HG03060 (cell line): ENCODE measurements around the gene UBE2L5.
"Not testable (repeated sequence)": the region's sequence is repeated elsewhere in the genome, so short reads cannot be mapped to it uniquely, and the experiment has no call there.

Experiments used
- ATAC-seq: cut with Tn5 transposase; IDR thresholded peaks from one replicate; pipeline ENCODE4 v1.9.1; 2021; ENCODE audit warnings: low read depth, moderate number of reproducible peaks; ENCODE audit not compliant: unreplicated experiment

UBE2L5 gene

DNA sequence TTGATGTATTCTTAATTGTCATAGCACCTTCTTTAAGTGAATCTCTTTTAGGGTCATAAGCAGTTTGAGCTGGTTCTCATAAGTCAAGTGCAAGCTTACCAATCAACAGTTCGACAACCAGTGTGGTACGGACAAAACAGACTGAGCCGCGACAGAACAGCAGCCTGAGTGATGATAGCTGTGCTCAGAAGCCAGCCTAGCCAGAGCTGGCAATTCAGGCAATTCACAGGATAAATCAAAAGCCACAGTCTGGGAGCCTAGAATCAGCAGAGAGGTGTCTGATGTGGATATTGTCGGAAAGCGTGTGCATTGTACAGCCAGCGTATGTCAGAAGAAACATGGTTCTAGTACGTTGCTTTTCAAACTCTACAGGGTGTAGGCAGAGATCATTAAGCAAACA lies 14.9 kb downstream of the UBE2L5 start:
- no peak for ATAC-seq

DNA sequence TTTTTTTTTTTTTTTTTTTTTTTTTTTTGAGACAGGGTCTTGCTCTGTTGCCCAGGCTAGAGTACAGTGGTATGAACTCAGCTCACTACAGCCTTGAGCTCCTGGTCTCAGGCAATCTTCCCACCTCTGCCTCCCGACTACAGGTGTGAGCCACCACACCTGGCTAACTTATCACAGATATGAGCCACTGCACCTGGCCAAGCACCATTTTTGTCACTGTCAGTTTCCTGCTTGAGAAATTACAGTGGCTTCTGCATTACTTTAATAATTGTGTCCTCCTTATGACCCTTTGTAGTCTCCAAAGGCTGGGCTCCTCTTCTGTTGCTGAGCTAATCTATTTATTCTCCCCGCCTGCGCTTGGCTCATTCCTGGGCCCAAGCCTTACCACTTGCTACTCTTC lies 16.0 kb downstream of the UBE2L5 start:
- ATAC-seq = no peak

DNA sequence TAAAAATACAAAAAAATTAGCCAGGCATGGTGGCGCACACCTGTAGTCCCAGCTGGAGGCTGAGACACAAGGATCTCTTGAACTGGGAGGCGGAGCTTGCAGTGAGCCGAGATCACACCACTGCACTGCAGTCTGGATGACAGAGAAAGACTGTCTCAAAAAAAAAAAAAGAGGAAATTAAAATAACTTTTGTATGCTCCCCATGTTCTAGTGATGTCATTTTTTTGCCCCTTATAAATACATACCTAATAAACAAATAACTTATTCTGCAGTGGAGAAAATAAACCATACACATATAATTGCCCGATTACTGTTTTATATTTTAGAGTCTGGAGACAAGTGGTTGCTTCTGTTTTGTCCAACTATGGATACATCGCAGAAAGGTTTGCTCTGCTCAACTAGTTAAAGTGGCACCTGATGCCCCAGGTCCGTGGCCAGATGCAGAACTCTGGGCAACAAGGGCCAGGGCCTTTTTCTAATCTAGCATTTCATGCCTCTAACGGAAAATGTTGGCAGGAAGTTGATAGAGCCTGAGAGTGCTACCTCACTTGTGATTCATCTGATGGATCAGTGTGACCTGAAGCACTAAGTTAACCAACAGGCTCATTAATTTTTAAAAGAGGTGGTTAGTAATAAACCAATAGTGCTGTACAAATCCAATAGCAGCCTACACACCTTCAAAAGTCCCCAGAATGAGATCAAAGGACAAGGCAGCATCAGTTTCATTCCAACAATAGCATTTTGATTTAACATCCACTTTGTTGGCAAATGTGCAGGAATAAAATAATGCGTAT lies 18.8 kb downstream of the UBE2L5 start:
- ATAC-seq = no peak

DNA sequence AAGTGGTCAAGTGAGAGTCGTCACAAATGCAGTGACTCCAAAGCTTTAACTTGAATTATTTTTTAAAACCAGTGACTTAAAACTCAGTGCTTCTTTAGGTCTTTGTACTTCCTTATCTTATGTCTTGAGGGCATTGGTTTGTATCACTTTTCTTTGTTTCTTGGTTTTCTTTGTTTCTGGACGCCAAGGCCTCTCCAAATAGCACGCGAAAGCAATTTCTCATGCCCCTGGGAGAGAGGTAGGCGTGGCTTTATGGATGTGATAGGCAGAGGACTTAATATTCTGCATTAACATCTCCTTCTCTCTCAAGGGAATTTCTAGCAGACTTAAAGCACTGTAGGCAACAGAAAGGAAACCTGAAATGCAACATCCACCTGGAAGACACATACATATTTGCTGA lies 20.6 kb downstream of the UBE2L5 start:
- ATAC-seq = no peak

DNA sequence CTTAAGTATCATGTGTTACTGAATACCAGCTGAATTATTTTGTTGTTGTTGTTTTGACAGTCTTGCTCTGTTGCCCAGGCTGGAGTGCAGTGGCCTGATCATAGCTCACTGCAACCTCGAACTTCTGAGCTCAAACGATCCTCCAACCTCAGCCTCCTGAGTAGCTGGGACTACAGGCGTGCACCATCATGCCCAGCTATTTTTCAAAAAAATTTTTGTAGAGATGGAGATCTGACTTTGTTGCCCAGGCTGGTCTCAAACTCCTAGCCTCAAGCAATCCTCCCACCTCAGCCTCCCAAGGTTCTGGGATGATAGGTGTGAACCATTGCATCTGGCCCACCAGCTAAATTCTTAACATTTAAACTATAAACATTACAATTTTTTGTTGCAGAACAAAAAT lies 21.2 kb downstream of the UBE2L5 start:
- ATAC-seq = not testable (repeated sequence)

DNA sequence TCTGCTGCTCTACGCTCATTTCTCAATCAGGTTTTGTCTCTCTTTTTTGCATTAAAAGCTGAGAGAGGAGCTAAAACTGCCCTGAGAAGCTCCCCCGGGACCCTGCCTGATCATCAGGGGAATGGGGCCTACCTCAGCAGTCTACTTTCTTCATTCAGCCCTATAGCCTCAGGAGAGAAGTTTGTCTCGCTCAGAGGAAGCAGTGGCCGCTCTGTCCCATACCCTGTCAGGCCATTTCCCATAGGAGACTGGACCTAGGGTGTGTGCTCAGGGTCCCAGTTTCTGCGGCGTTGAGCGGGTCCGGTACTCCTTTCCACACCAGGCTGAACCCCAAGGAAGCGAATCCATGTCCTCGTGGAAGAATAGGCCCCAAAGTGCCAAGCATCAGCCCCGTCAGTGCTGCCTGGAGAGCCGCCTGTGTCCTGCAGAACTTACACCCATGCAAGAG lies 21.7 kb downstream of the UBE2L5 start:
- peak; percentile 34 for ATAC-seq

DNA sequence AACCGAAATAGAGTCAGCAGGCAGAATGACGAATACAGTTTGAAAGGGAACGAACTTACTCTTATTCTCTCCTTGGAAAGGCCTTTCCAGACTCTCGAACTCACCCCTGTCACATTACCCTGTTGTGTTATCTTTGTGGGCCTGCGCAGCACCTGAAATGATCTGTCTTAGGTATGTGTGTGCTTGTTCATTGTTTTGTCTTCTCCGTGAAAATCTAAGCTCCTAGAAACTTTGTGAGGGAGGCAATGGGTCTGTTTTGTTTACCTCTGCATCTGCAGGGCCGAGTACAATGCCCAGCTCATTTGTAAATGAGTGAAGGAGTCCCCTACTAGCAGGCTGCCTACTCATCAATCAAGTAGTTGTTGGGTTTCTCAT lies 23.8 kb downstream of the UBE2L5 start:
- no peak for ATAC-seq

DNA sequence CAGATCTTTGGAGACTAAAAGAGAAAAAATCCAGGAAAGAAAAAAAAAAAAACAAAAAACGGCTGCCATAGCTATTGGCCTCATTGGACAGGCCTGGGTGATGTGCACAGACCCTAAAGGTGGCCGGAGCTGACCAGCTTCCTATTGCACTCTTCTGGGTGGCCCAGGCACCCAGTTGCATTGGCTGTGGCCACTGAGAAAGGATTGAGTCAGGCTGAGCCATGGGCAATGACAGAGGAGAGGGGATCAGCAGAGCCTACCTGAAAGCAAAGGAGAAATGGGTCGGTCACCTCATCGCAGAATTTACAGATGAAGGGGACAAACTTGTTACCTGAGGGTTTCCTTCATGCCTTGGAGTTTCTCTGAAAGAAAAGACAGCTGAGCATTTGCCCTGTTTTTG lies 26.1 kb downstream of the UBE2L5 start:
- ATAC-seq = no peak

DNA sequence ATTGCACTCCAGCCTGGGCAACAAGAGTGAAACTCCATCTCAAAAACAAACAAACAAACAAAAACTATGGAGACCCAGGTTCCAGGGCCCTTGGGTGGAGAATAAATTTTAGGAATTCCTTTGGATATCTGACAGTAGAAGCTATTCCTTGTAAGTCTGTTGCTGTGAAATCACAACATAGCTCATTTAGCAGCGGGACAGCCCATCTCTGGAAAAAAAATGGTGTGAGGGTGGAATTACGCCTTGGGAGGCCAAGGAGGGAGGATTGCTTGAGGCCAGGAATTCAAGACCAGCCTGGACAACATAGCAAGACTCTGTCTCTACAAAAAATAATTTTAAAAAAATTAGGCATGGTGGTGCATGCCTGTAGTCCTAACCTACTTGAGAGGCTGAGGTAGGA lies 27.8 kb downstream of the UBE2L5 start:
- no peak for ATAC-seq

DNA sequence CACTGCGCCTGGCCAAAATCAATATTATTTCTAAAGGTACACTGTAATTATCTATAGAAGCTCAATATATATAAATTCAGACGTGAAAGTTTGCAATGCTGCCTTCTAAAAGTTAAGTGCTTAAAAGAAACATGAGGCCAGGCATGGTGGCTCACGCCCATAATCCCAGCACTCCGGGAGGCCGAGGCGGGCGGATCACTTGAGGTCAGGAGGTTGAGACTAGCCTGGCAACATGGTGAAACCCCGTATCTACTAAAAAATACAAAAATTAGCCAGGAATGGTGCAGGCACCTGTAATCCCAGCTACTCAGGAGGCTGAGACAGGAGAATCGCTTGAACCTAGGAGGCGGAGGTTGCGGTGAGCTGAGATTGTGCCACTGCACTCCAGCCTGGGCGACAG lies 29.2 kb downstream of the UBE2L5 start:
- not testable (repeated sequence) for ATAC-seq

DNA sequence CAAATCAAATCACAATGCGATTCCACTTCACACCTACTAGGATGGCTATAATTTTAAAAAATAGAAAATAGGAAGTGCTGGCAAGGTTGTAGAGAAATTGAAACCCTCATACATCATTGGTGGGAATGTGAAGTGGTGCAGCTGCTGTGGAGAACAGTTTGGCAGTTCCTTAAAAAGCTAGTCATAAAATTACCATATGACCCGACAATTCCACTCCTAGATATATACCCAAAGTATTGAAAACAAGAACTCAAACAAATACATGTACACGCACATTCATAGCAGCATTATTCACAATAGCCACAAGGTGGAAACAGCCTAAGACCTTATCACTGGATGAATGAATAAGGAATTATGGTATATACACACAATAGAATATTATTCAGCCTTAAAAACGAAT lies 31.4 kb downstream of the UBE2L5 start:
- ATAC-seq = no peak

DNA sequence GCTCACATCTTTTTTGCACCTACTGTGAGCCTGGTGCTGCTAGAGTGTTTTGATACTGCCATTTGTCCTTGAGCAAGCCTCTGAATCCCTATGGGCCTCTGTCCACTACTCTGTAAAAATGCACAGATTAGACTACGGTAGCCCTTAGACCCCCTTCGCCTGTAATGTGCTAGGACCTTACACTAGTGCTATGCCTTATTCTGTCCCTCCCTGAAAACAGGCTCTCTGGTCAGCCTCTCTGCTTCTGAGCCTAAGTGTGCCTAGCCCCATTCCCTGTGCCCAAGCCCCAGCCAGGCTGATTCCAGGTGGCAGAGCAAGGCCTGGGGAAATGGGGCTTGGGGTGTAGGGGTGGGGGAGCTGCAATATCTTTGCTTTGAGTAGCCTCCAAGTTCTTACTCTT lies 32.7 kb downstream of the UBE2L5 start:
- ATAC-seq = no peak

DNA sequence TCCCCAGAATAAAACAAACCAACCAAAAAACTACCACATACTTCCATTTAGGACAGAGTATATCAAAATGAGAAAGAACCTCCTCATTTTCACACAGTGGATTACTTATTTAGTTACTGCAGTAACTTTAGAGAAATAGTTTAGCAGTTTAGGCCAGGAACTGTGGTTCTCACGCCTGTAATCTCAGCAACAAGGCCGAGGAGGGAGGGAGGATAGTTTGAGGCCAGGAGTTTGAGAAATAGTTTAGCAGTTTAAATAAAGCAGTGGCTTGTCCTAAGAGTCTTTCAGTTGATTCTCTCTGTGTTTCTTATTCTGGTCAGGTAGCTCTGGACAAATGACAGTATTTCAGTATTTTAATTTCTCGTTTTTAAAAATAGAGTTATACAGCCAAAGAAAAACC lies 34.0 kb downstream of the UBE2L5 start:
- ATAC-seq = no peak

DNA sequence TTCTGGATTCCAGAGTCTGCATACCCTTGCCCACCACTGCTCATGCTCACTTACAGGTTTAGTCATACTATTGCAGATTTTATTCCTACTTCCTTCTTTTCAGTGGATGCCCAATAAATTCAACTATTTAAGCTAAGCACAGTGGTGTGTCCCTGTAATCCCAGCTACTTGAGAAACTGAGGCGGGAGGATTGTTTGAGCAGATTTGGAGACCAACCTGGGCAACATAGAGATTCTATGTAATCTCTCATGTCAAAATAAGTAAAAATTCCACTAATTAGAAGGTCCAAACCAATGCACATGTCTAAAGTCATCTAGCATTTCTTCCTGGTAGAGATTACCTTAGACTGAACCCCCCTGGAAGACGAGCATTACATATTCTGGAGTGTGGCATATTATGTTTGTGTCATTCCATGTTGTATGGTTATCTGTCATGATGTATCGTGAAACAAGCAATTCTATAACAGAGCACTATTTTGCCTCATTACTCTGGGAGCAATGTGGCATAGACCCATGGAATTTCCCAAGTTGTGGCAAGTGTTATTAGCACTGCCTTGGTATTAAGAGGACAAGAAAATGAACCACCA lies 35.1 kb downstream of the UBE2L5 start:
- ATAC-seq = no peak

DNA sequence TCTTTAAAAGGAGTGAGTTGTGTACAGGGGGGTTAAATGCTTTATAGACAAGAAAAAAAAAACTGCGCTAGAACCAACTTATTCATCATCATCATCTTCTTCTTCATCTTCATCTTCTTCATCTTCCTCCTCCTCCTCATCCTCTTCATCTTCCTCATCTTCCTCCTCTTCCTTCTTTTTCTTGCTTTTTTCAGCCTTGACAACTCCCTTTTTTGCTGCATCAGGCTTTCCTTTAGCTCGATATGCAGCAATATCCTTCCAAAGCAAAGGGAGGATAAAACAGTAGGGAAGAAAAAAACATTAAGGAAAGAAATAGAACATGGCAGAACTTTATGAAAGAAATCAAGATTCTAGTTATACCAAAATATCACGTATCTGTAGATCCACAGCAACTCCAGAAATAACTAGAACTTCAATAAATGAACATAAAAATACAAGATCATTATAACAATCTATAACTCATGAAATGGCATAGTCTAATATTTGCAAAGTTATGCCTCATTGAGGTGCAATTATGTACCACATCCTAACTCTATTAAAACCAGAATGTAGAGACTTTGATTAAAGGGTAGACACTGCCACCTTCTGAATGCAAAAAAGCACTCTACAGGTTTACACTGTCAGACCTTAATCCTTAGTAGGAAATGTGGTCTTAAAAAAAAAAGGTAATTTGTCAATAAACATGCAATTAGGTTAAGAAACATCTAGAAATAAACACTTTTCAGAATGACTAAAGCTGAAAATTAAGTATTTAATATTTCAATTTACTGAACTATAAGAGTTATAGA lies 39.2 kb downstream of the UBE2L5 start:
- not testable (repeated sequence) for ATAC-seq

DNA sequence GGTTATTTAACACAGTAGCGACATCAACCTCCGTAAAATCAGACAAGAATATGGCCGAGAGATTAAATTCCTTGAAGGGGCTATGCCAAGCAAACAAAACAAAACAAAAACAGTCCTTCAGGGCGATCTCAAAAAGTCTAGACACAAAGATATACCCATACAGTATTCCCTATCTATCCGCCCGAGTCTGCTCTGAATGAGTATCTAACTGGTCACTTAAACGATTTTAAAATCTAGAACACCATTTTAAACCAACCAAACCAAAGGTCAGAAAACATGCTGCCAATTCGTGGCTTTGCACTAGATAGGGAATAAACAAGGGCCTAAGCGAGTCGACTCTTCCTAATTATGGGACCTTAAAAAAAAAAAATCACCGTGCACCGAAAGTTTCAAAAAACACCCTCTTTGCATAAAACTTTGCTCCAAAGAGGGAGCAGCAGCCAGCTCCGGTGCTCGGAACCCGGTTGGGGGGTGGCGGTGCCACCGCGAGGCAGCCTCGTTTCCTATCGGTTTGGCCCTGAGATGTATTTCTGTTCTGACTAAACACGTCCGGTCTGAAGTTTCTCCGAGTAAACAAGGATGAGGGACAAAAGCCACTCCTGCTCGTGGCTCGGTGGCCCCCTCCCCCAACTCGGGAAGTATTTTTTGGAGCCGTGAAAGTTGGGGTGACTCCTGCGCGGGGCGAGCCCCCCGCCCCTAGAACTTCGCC lies 41.6 kb downstream of the UBE2L5 start:
- no peak for ATAC-seq

DNA sequence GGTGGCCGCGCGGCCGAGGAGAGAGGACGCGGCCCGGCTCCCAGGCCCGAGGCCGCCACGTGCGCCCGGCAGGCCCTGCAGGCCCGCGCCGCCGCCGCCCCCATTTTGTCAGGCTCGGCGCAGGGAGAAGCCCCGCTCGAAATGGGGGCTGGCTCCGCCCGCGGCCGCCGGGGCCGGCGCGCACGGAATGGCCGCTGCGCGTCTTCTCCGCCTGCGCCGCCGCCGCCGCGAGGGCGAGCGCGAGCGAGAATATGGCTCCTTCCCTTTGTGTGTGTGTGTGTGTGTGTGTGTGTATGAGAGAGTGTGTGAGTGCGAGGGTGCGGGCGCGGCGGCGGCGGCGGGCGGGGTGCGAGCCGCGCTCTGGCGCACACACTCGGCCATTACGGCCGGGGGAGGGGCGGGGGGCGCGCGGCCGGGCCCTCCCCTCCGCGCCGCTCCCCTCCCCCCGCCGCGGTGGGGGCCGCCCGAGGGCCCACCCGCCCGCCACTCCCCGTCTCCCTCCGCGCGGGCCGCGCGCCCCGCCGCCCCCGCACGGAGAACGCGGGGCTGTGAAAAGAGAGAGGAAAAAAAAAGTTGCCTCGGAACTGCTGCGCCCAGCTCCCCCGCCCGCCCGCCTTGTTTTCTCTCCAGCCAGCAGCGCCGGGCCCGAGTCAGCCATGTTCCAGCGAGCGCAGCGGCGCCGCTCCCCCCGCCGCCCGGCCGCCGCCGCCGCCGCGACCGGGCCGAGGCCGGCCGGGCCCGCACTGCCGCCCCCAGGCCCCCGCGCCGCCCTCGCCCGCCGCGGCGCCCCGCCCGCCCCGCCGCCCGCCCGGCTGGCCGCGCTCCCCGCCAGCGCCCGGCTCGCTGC lies 42.4 kb downstream of the UBE2L5 start:
- ATAC-seq = no peak

DNA sequence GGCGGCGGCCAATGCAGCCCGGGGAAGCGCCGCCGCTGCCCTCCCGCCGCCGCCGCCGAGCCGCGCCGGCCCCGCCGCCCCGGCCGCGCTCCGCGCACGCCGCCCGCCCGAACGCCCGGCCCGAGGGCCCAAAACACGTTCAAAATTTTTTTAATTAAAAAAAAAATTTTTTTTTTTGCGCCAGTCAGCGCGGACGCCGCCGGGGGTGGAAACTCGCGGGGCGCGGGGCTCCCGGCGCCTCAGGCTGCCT lies 43.0 kb downstream of the UBE2L5 start:
- no peak for ATAC-seq

DNA sequence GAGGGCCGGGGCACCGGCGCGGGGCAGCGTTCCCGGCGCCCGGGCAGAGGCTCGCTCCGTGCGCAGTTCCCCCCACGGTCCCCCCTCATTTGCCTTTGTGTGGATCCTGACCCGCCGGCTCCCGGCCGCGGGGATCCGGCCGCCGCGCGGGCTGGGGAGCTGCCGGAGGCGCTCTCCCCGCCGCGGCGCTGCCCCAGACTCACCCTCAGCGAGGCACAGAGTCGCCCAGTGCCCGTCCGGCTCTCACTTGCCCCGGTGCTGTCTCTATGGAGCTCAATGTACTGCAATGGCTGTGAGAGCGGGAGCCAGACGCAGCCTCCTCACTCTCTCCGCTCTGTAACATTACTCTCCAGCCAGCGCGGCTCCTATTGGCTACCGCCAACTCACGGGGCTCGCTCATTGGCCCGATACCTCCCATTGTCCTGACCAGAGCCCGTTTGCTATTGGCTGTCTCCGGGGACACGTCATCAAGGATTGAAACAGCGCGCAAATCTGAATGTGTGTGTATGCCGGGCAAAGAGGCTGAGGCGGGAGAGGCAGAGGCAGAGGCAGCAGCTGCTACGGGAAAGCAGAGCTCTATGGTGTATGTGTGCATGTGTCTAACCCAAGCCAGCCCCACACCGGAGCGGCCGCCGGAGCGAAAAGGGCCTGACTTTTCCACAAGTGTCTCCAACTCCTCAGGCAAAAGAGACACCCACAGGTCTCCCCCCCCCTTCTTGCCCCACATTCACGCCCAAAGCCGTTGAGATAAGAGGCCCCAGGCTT lies 43.5 kb downstream of the UBE2L5 start, which contains the start of gene HMGB1:
TSS of gene HMGB1 (minus strand) at position 344 of the 765 bp plus-strand sequence. CDS start 2,256 bp downstream, outside the sequence.
- peak; percentile 84 for ATAC-seq

DNA sequence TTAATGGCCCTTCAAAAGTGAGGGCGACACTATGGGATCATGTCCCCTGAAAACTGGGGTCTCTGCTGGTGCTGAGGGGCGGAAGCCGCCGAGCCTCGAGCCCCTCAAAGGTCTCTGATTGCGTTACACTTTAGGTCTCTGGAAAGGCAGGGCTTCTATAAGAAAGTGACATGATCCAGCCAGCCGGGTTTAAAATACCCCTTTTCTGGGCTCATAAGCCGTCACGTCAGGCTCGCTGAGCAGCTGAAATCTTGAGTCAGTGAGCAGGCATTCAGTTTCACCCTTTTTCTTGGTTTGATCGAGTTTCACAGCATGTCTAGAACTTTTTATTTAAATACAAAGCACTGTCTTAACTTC lies 44.0 kb downstream of the UBE2L5 start:
- ATAC-seq = no peak
